M059J (cell line): ENCODE results near the gene USP17L25. TPM values are rescaled to one million over a fixed set of nuclear protein-coding genes. Genes with fewer than 3 reads are reported as not detected.
"Not testable (repeated sequence)": the region's sequence is repeated elsewhere in the genome, so short reads cannot be mapped to it uniquely, and the experiment has no call there.

Experiments
- DNase-seq: peaks from one replicate; pipeline ENCODE4 v3.0.0-alpha.2; 2012; ENCODE audit warnings: low read depth
- total RNA-seq: library from RNA; depleted of rRNA; stranded (reverse); fragments of >200 nt; shearing (Covaris generic); gene quantifications from 2 replicates; pipeline ENCODE4 v1.2.3, GENCODE V29; 2014; rRNA removed

Gene USP17L25
- total RNA-seq, result not detected in 2 replicates

GRCh38 chr4:9329611-9330010, at the start of gene USP17L25:
Gene USP17L25 (plus strand): TSS chr4:9329911. CDS start chr4:9329911, 0 bp downstream.
- DNase-seq, result not testable (repeated sequence)

DNA sequence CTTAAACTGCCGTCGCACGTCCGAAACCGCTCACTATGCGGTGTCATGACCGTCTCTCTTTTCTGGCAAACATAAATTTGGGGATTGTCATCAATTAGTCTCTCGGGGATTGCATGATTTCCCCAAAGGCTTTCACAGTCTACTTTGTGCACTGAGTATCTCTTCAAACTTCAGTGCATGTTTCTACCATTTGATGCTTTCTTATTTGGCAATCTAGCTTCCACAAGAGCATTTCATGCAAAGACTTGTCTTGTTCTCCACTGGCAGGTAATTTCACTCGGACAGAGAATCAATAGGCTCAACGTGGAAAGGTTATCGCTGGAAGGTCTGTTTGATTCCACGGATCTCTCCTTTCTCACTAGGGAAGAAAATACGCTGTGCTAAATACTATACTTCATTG, 5.5 kb upstream of the USP17L25 start:
- DNase-seq, result not testable (repeated sequence)

GRCh38 chr4:9324865-9325264, 4.8 kb upstream of the USP17L25 start, which contains the start of gene USP17L24:
Gene USP17L24 (plus strand): TSS chr4:9325165. CDS start chr4:9325165, 0 bp downstream.
- not testable (repeated sequence) for DNase-seq

DNA sequence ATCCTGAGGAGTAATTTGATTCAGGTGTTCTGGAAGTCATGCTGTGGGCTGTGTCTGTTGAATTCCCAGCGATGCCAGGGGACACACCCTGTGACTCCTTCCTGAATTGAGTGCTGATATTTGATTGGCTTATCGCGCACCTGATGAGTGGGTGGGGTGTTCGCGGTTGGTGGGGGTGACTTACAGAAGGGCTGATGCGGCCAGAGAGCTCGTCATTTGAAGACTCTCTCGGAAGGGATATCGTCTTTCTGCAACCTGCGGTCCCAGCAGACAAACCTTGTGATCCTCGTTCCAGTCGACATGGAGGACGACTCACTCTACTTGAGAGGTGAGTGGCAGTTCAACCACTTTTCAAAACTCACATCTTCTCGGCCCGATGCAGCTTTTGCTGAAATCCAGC, 4.6 kb downstream of the USP17L25 start, which contains the start of gene USP17L26:
USP17L26 (plus strand) TSS at position 301 of the 400 bp plus-strand sequence; CDS start at position 301, 0 bp downstream.
- not testable (repeated sequence) for DNase-seq

DNA sequence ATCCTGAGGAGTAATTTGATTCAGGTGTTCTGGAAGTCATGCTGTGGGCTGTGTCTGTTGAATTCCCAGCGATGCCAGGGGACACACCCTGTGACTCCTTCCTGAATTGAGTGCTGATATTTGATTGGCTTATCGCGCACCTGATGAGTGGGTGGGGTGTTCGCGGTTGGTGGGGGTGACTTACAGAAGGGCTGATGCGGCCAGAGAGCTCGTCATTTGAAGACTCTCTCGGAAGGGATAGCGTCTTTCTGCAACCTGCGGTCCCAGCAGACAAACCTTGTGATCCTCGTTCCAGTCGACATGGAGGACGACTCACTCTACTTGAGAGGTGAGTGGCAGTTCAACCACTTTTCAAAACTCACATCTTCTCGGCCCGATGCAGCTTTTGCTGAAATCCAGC, 9.4 kb downstream of the USP17L25 start, which contains the start of gene USP17L5:
USP17L5 (plus strand) TSS at position 301 of the 400 bp plus-strand sequence; CDS start at position 301, 0 bp downstream.
- not testable (repeated sequence) for DNase-seq

DNA sequence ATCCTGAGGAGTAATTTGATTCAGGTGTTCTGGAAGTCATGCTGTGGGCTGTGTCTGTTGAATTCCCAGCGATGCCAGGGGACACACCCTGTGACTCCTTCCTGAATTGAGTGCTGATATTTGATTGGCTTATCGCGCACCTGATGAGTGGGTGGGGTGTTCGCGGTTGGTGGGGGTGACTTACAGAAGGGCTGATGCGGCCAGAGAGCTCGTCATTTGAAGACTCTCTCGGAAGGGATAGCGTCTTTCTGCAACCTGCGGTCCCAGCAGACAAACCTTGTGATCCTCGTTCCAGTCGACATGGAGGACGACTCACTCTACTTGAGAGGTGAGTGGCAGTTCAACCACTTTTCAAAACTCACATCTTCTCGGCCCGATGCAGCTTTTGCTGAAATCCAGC, 14.1 kb downstream of the USP17L25 start, which contains the start of gene USP17L27:
USP17L27 (plus strand) TSS at position 301 of the 400 bp plus-strand sequence; CDS start at position 301, 0 bp downstream.
- not testable (repeated sequence) for DNase-seq

- not testable (repeated sequence) for DNase-seq
Observed at GRCh38 chr4:9348593-9348992, 18.9 kb downstream of the USP17L25 start, which contains the start of gene USP17L28. Gene USP17L28 (plus strand): TSS chr4:9348893. CDS start chr4:9348893, 0 bp downstream.

DNA sequence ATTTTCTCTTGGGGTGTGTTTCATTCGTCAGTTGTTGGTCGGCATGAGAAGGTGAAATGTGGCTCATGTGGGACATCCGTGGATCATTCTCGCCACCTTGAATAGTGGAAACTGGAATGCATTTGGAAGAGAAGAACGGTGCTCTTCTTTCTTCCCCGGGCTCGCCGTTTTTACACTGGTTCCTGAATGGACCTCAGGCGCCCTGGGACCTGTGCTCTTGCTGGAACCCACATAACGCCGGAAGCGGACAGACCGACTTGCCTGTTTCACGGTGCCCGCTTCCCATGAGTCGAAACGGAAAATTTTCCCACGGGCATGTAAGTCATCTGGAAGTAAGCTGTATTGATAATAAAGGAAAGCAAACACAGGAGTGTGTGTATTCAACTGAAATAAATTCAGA, 21.2 kb downstream of the USP17L25 start:
- DNase-seq, result not testable (repeated sequence)

GRCh38 chr4:9353338-9353737, 23.6 kb downstream of the USP17L25 start, which contains the start of gene USP17L29:
Gene USP17L29 (plus strand): TSS chr4:9353638. CDS start chr4:9353638, 0 bp downstream.
- DNase-seq, result not testable (repeated sequence)

- DNase-seq, result not testable (repeated sequence)
Observed at GRCh38 chr4:9362829-9363228, 33.1 kb downstream of the USP17L25 start, which contains the start of gene USP17L30. Gene USP17L30 (plus strand): TSS chr4:9363129. CDS start chr4:9363129, 0 bp downstream.

- not testable (repeated sequence) for DNase-seq
Observed at GRCh38 chr4:9379881-9380280, 50.2 kb downstream of the USP17L25 start.

Other genes with a start within 250 kb of the USP17L25 start
- gene FAM90A26, start 159.5 kb upstream of the USP17L25 start, total RNA-seq, result not detected in 2 replicates
- not detected in 2 replicates for gene USP17L10, start 119.3 kb upstream of the USP17L25 start, total RNA-seq
- not detected in 2 replicates for gene USP17L11, start 114.5 kb upstream of the USP17L25 start, total RNA-seq
- not detected in 2 replicates for gene USP17L12, start 109.8 kb upstream of the USP17L25 start, total RNA-seq
- not detected in 2 replicates for gene USP17L13, start 105.0 kb upstream of the USP17L25 start, total RNA-seq
- not detected in 2 replicates for gene USP17L15, start 95.5 kb upstream of the USP17L25 start, total RNA-seq
- not detected in 2 replicates for gene USP17L17, start 86.0 kb upstream of the USP17L25 start, total RNA-seq
- not detected in 2 replicates for gene USP17L18, start 81.3 kb upstream of the USP17L25 start, total RNA-seq
- gene USP17L19, start 76.5 kb upstream of the USP17L25 start, total RNA-seq, result not detected in 2 replicates
- not detected in 2 replicates for gene USP17L20, start 71.8 kb upstream of the USP17L25 start, total RNA-seq
- gene USP17L21, start 67.0 kb upstream of the USP17L25 start, total RNA-seq, result not detected in 2 replicates
- not detected in 2 replicates for gene USP17L22, start 62.3 kb upstream of the USP17L25 start, total RNA-seq
- not detected in 2 replicates for gene USP17L24, start 4.7 kb upstream of the USP17L25 start, total RNA-seq
- not detected in 2 replicates for gene USP17L26, start 4.7 kb downstream of the USP17L25 start, total RNA-seq
- not detected in 2 replicates for gene USP17L5, start 9.5 kb downstream of the USP17L25 start, total RNA-seq
- not detected in 2 replicates for gene USP17L27, start 14.2 kb downstream of the USP17L25 start, total RNA-seq
- gene USP17L28, start 19.0 kb downstream of the USP17L25 start, total RNA-seq, result not detected in 2 replicates
- gene USP17L29, start 23.7 kb downstream of the USP17L25 start, total RNA-seq, result not detected in 2 replicates
- gene USP17L30, start 33.2 kb downstream of the USP17L25 start, total RNA-seq, result not detected in 2 replicates
- not detected in 2 replicates for gene DEFB131A, start 114.5 kb downstream of the USP17L25 start, total RNA-seq